ENCODE measurements around the gene LTBP2. TPM values are rescaled to one million over a fixed set of nuclear protein-coding genes. Genes with fewer than 3 reads are reported as not detected.

The LTBP2 gene
- total and polyA plus RNA-seq, 2 of the 8 experiments (the other 6 are each of a cell fraction or from before 2014, with no cell fraction given) = 0.48 to 0.89 TPM

- TF ChIP-seq GABPA (IDR thresholded peaks at IDR 0.05; ENCODE audit: borderline replicate concordance, insufficient read depth, low read length) (no peak), KDM5A (IDR thresholded peaks at IDR 0.05; ENCODE audit: low read length) (no peak), HDAC6 (IDR thresholded peaks at IDR 0.05; ENCODE audit: low read depth, low read length) (no peak), RAD21 (IDR thresholded peaks at IDR 0.05 in 1 of 2, conservative IDR thresholded peaks at IDR 0.05 in 1 of 2; ENCODE audit: low read depth in 2 of 2, low read length in 2 of 2) (no peak), SP4 (IDR thresholded peaks at IDR 0.05; ENCODE audit: low read length) (no peak), CHD2 (IDR thresholded peaks at IDR 0.05; ENCODE audit: low read length) (no peak), FOSL1 (IDR thresholded peaks at IDR 0.05; ENCODE audit: insufficient read depth, low read depth, low read length) (no peak), SIX5 (IDR thresholded peaks at IDR 0.05; ENCODE audit: low read depth, low read length) (no peak), SUZ12 (IDR thresholded peaks at IDR 0.05; ENCODE audit: low read length) (no peak), CREB1 (IDR thresholded peaks at IDR 0.05) (no peak)
- Histone ChIP-seq H3K23ac (ENCODE audit: insufficient read length) (no peak overlapping the region), H2BK12ac (ENCODE audit: low read depth, low read length) (no peak overlapping the region), H3K18ac (ENCODE audit: extremely low read depth, low read length) (no peak overlapping the region), H4K8ac (ENCODE audit: extremely low read depth, insufficient read depth, low read length) (no peak overlapping the region; the same call in 1 of the 2 replicates), H2AFZ (ENCODE audit: low read length) (no peak overlapping the region), H3K4me2 (ENCODE audit: insufficient read depth in 1 of 2, low read depth in 2 of 2, low read length in 2 of 2) (no peak overlapping the region), H4K5ac (ENCODE audit: insufficient read length, low read depth, low read length) (no peak overlapping the region), H3K4me3 (ENCODE audit: extremely low read depth in 1 of 4, insufficient read depth in 2 of 4, low read depth in 3 of 4, low read length in 4 of 4) (no peak overlapping the region), H3K27me3 (replicated peaks in 1 of 4; ENCODE audit: control insufficient read depth in 3 of 4, extremely low read depth in 1 of 4, insufficient read depth in 3 of 4, low read length in 3 of 4) (no peaks in the 10 kb centered on the region), H2BK120ac (replicated peaks; ENCODE audit: low read depth, low read length) (no peak overlapping the region), H2BK5ac (ENCODE audit: low read depth, low read length) (no peak overlapping the region), H2BK15ac (ENCODE audit: low read length) (no peak overlapping the region), H3K79me2 (ENCODE audit: control insufficient read depth in 1 of 2, insufficient read depth in 2 of 2, low read length in 2 of 2) (no peaks in the 10 kb centered on the region), H3K56ac (replicated peaks; ENCODE audit: insufficient read length, low read depth, low read length) (no peak overlapping the region), H3K27ac (ENCODE audit: low read depth, low read length) (no peak overlapping the region), H2AK5ac (ENCODE audit: low read depth, low read length) (no peak overlapping the region), H2BK20ac (ENCODE audit: low read length) (no peak overlapping the region), H4K20me1 (replicated peaks in 1 of 2; ENCODE audit: control insufficient read depth in 1 of 2, insufficient read depth in 2 of 2, low read length in 2 of 2) (no peaks in the 10 kb centered on the region), H3K23me2 (ENCODE audit: low read depth, low read length) (no peaks in the 10 kb centered on the region), H3K9ac (replicated peaks in 1 of 4; ENCODE audit: extremely low read depth in 1 of 4, low read depth in 3 of 4, low read length in 3 of 4) (no peak overlapping the region), H3K4me1 (replicated peaks in 1 of 4; ENCODE audit: control insufficient read depth in 3 of 4, insufficient read depth in 4 of 4, low read length in 3 of 4) (no peaks in the 10 kb centered on the region; a peak in 2 of 7 replicates), H3K36me3 (ENCODE audit: control insufficient read depth in 2 of 4, insufficient read depth in 4 of 4, low read length in 3 of 4) (no peaks in the 10 kb centered on the region), H3K9me3 (ENCODE audit: insufficient read depth in 2 of 2, low read depth in 1 of 2, low read length in 1 of 2) (no peaks in the 10 kb centered on the region), H3K4ac (replicated peaks; ENCODE audit: insufficient read length, low read depth, low read length) (no peak overlapping the region), H4K91ac (replicated peaks; ENCODE audit: insufficient read length, low read length) (no peak overlapping the region), H3K14ac (ENCODE audit: insufficient read length) (no peak overlapping the region), H3K79me1 (ENCODE audit: low read depth, low read length) (no peaks in the 10 kb centered on the region)
- POLR2A ChIA-PET (ENCODE audit: partially characterized antibody) = no interaction called here
- DNase-seq (ENCODE audit: low read depth in 1 of 2, low spot score in 2 of 2) = no peak
- 88% methylated on average over 10 of the region's 10 CpGs; no CpG with 5 or more reads in 1 of the 2 experiments for WGBS, 2 experiments (ENCODE audit: extremely low coverage in 1 of 2, insufficient coverage in 1 of 2, insufficient read length in 1 of 2, insufficient replicate concordance in 2 of 2, low coverage in 1 of 2, low lambda C conversion rate in 2 of 2, missing lambda C conversion rate in 1 of 2)
- CTCF ChIA-PET (ENCODE audit: partially characterized antibody) = interaction anchor here (1.1 to 2.0 kb wide), 4 partner anchors 8 to 74 kb away, joined by 3 to 9 read pairs (median 4); no protein-coding TSS in a partner anchor
- no peak for FAIRE-seq
Observed at GRCh38 chr14:74535756-74536325, 76.2 kb downstream of the LTBP2 start.

Measured in H1 (cell line).